Nephron (organoid): ENCODE measurements around the gene RYR3.

Experiments used
- H3K27ac Mint-ChIP-seq, 3 experiments: 2 replicates each; pipeline ENCODE4 v1.8.0; 2020; ENCODE audit warnings: mixed read lengths in 3 of 3, mild to moderate bottlenecking in 2 of 3, moderate library complexity in 1 of 3
- H3K27me3 Mint-ChIP-seq: 2 replicates; pipeline ENCODE4 v1.8.0; 2021; ENCODE audit warnings: low read depth, mild to moderate bottlenecking, moderate library complexity, mixed read lengths
- H3K36me3 Mint-ChIP-seq: 2 replicates; pipeline ENCODE4 v1.8.0; 2020; ENCODE audit warnings: low read depth, mixed read lengths
- H3K4me1 Mint-ChIP-seq: 2 replicates; pipeline ENCODE4 v1.8.0; 2020; ENCODE audit warnings: mixed read lengths
- H3K4me3 Mint-ChIP-seq, 3 experiments: 2 replicates each; pipeline ENCODE4 v1.8.0; 2020; ENCODE audit warnings: mild to moderate bottlenecking in 3 of 3, mixed read lengths in 3 of 3, moderate library complexity in 2 of 3
- H3K9me3 Mint-ChIP-seq: 2 replicates; pipeline ENCODE4 v1.8.0; 2020; ENCODE audit warnings: mixed read lengths
- CTCF ChIP-seq, 3 experiments: fragments of 200-600 bp; sonication (generic); IDR thresholded peaks; one replicate each; pipeline ENCODE4 v1.5.0; 2021; ENCODE audit warnings: antibody characterized with exemption in 3 of 3; ENCODE audit not compliant: unreplicated experiment in 3 of 3

RYR3 gene

DNA sequence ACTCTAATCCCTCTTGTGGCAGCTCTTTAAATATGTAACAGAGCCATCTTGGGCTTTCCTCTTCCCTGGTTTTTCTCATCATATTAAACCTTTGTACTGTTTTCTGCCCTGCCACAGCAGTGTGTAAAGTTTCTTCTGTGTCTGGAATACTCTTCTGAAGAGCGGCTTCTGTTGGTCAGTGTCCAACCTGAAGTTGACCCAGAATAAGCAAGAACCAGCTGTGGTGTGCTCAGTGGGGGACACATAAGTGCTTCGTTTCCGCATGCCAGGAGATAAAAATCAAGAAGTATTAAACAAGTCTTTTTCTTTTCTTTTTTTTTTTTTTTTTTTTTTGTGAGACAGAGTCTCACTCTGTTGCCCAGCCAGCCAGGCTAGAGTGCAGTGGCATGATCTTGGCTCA lies 484.3 kb downstream of the RYR3 start:
- H3K27ac Mint-ChIP-seq, result no peak overlapping the region
- no peaks in the 10 kb centered on the region for H3K9me3 Mint-ChIP-seq
- no peak for TF ChIP-seq CTCF (IDR thresholded peaks at IDR 0.05; ENCODE audit: unreplicated experiment in 3 of 3)
- H3K4me1 Mint-ChIP-seq, result peaks cover 3% of the 10 kb centered on the region
- H3K4me3 Mint-ChIP-seq, result no peak overlapping the region
- no peaks in the 10 kb centered on the region for H3K36me3 Mint-ChIP-seq
- H3K27me3 Mint-ChIP-seq, result no peaks in the 10 kb centered on the region

DNA sequence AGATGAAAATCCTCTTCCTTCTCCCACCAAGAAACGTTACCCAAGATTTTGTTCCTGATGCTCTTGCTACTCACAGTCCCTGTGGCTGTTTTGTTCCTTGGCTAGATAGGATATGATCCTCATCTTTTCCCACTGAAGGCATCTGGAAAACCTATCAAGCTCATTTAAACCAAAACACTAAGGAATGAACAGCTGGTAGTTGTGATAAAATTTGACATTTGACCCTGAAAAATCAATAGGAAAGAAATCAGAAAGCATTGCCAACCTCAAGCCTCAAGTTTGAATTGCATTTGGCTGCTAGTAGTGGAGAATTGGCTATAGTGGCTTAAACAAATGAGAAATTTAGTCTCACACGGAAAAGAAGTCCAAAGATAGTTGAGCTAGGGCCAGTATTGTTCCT lies 486.9 kb downstream of the RYR3 start:
- H3K36me3 Mint-ChIP-seq, result no peaks in the 10 kb centered on the region
- peaks cover 14% of the 10 kb centered on the region for H3K4me1 Mint-ChIP-seq
- no peak for TF ChIP-seq CTCF (IDR thresholded peaks at IDR 0.05; ENCODE audit: unreplicated experiment in 3 of 3)
- no peak overlapping the region for H3K4me3 Mint-ChIP-seq
- H3K27ac Mint-ChIP-seq, result no peak overlapping the region
- no peaks in the 10 kb centered on the region for H3K27me3 Mint-ChIP-seq
- no peaks in the 10 kb centered on the region for H3K9me3 Mint-ChIP-seq

DNA sequence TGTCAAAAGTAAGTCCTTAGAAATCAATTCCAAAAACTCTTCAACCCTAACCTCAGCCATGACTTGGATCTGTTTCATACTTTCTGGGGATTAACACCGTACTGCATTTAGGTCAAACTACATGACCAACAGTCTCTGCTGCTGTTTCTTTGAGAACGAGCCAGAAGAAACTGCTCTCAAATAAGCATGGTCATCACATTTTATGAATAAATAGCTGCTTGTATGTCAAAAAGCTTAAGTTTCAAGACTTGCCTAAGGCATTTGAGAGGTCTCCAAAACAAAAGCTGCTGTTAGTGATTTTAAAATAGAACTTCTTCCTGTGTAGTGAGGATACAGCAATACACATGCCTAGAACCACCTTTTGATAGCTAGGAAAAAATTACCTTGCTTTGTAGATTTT lies 491.2 kb downstream of the RYR3 start:
- no peak for TF ChIP-seq CTCF (IDR thresholded peaks at IDR 0.05; ENCODE audit: unreplicated experiment in 3 of 3)
- H3K9me3 Mint-ChIP-seq, result no peaks in the 10 kb centered on the region
- H3K4me1 Mint-ChIP-seq, result peaks cover 11% of the 10 kb centered on the region
- H3K36me3 Mint-ChIP-seq, result no peaks in the 10 kb centered on the region
- no peaks in the 10 kb centered on the region for H3K27me3 Mint-ChIP-seq
- peak overlapping the region in 2 of 3 experiments; percentile 59 to 94 for H3K27ac Mint-ChIP-seq
- no peak overlapping the region for H3K4me3 Mint-ChIP-seq

- Mint-ChIP-seq H3K36me3 (no peaks in the 10 kb centered on the region), H3K27ac (no peak overlapping the region), H3K9me3 (no peaks in the 10 kb centered on the region), H3K27me3 (no peaks in the 10 kb centered on the region), H3K4me3 (no peak overlapping the region), H3K4me1 (no peaks in the 10 kb centered on the region)
- TF ChIP-seq CTCF (IDR thresholded peaks at IDR 0.05; ENCODE audit: unreplicated experiment in 3 of 3), result no peak
These were observed 496.9 kb downstream of the RYR3 start for GRCh38 chr15:33807665-33808064.

DNA sequence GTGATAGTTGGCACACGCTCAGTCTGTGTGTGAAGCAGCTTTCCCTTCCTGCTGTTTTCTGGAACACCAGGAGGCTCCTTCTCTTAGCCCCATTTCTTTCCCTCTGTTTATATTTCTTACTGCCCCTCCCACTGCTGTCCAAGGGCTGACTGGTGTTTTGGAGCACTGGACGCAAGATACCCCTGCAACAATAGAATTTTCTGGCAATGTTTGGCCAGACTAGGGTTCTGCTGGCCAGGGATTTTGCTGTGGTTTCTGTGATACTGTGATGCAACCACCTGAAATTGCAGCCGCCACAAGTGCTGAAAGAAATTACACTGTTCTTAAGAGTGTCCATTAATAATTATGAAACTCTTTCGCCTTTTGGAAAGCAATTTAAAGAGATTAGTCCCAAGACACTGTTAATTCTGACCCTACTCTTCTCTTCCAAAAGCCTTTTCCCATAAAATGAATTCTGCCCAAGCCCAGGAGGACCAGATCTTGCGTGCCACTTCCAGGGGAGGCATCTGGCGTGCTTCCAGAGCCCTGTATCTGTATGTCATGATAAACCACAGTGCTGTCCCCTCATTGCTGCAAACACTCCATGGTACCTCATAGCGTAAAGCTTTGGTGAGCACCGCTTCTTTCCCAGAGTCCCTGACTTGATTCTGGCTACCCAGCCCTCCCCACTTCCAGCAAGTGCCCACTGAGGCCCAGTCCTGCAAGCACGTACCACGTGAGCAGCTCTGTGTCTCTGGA lies 498.1 kb downstream of the RYR3 start:
- TF ChIP-seq CTCF (IDR thresholded peaks at IDR 0.05; ENCODE audit: unreplicated experiment in 3 of 3), result no peak
- H3K4me1 Mint-ChIP-seq, result no peaks in the 10 kb centered on the region
- no peak overlapping the region for H3K4me3 Mint-ChIP-seq
- no peaks in the 10 kb centered on the region for H3K36me3 Mint-ChIP-seq
- H3K27ac Mint-ChIP-seq, result no peak overlapping the region
- H3K9me3 Mint-ChIP-seq, result no peaks in the 10 kb centered on the region
- H3K27me3 Mint-ChIP-seq, result no peaks in the 10 kb centered on the region

DNA sequence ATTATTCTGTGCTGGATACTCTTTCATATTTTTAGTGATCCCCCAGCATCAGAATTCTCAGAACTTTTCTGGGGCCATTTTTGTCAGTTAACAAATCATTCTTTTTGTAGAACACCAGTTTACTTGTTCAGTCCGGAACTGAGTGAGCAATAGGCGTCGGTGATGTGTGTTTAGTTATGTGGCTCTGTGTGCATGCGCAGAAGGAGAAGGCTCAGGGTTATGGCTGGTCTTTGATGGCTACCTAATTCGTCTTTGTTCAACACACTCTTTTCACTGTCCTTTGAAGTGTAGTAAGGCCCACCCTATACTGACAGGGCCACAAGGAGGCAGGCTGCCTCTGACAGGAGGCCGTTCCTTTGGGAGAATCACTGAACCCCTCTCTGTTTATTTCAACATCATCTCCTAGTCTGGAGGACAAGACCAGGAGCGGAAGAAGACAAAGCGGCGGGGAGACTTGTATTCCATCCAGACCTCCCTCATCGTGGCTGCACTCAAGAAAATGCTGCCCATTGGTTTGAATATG lies 499.4 kb downstream of the RYR3 start:
- Mint-ChIP-seq H3K4me3 (no peak overlapping the region), H3K27me3 (no peaks in the 10 kb centered on the region), H3K27ac (no peak overlapping the region), H3K36me3 (no peaks in the 10 kb centered on the region), H3K4me1 (no peaks in the 10 kb centered on the region), H3K9me3 (no peaks in the 10 kb centered on the region)
- TF ChIP-seq CTCF (IDR thresholded peaks at IDR 0.05; ENCODE audit: unreplicated experiment in 3 of 3), result no peak
